Left renal cortex interstitium (tissue), 4 donors: ENCODE results near the gene SLC23A3. TPM values are rescaled to one million over a fixed set of nuclear protein-coding genes. Genes with fewer than 3 reads are reported as not detected.
A peak's percentile ranks its signal among the peaks of the same experiment; 100 is the strongest.

Source experiments
- DNase-seq, 4 donors: peaks; one replicate each; pipeline ENCODE4 v3.0.0-alpha.2; 2013; ENCODE audit warnings: low read depth in 4 of 4, low spot score in 2 of 4, missing footprints in 1 of 4
- polyA plus RNA-seq, 4 donors: library from polyadenylated mRNA; unstranded; fragments of 120-200 nt; gene quantifications; one replicate each; pipeline ENCODE4 v1.2.1, GENCODE V29; 2013; ENCODE audit not compliant: insufficient read length in 4 of 4

SLC23A3 gene
- polyA plus RNA-seq, 4 donors, result 10.8 to 30.1 (median 20.6) TPM

DNA sequence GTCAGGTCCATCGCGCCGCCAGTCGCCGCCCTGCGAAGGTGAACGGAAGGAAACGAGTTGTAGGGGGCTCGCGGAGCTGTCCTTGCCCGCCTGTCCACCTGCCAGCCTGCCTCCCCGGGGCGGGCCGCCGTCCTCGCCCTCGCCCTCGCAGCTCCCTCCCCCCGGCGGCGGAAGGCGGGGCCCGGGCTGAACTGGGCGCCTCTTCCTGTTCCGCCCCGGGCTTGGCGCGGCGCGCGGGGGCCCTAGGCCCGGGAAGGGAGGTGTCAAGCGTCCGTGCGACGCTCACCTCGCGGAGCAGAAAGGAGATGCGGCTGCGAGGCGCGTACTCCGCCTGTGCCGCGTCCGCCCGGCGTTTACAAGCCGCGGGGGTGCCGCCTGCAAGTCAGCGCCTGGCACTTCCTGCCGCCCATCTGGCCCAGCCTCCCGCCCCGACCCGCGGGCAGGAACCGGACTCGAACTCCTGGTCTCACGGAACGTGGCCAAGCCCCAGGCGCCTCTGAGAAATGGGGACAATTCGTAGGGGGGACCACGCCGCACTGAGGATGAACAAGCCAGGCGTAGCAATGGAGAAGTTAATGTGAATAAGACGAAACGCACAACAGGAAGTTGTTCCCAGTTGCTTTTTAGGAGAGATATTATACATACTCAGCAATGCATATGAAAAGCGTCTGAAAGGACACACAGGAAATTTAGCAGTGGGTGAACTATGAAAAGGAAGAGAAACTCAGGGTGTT is 7.2 kb upstream of the SLC23A3 start, which contains the start of gene CNPPD1:
TSS of gene CNPPD1 (minus strand) at position 108 of the 734 bp plus-strand sequence. CDS start at position 11, 97 bp downstream.
- peak in 3 of 4 donors; percentile 48 to 66 (median 61) for DNase-seq

- DNase-seq, result peak in 1 of 4 donors; percentile 21
These were observed 6.3 kb upstream of the SLC23A3 start for GRCh38 chr2:219175928-219176817.

GRCh38 chr2:219175486-219175885 is 5.7 kb upstream of the SLC23A3 start:
- no peak for DNase-seq

- no peak for DNase-seq
These were observed 5.0 kb upstream of the SLC23A3 start for GRCh38 chr2:219174801-219175200.

- no peak for DNase-seq
These were observed 4.3 kb upstream of the SLC23A3 start for GRCh38 chr2:219174146-219174545.

DNA sequence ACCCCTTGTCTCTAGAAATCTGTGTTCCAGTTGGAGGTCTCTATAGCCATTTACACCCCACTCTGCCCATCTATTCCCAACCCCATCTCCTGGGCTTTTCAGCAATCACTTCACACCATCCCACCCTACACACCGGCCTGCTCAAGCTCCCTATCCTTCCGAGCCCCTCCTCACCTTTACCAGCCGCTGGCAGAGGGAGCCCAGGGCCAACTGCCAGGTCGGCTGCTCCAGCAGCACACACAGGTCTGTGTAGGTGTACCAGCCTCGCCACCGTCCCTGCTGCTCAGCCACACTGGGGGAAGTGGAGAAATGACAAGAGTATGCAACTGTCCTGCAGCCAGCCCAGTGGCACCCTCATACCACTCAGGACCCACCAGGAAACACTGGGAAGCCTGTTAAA is 3.3 kb upstream of the SLC23A3 start:
- DNase-seq, result no peak

- no peak for DNase-seq
These were observed 2.7 kb upstream of the SLC23A3 start for GRCh38 chr2:219172231-219173154.

DNA sequence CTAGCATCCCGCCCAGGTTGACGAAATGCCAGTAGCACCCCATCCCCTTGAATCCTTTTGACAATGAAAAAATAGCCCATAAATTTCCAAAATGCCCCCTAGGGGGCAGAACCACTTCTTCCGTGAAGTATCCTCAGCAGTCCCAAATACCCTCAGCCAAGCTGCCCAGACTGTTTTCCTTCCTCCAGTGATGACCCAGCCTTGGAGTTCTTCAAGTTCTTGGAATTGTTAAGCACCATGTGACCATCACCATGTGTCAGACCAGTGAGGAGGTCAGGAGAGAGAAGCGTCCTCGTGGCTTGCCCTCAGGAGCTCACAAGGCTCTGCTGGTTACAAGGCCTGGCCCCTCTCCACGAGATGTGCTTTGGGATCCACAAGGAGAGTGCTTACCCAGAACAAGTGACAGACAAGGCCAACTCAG is 1.4 kb upstream of the SLC23A3 start:
- peak in 2 of 4 donors; percentile 8 to 31 for DNase-seq

GRCh38 chr2:219168932-219169331 is 897 bp downstream of the SLC23A3 start:
- no peak for DNase-seq

DNA sequence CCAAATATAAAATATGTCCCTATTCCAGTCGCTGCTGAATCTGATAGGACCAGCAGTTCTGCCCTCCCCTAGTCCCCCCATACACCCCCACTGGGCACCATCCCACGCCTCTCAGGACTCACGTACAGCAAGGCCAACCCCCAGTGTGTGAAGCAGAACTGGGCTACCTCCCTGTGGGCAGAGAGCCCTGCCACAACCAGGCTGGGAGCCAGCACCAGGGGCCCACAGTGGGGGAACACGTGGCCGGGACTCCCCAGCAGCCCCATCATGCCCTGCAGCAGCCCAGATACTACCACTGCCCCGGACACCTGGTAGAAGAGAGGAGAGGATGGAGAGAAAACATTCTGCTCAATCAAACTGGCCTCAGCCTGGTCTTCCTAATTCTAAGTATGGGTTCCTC is 1.3 kb downstream of the SLC23A3 start:
- DNase-seq, result no peak

GRCh38 chr2:219167997-219168396 is 1.8 kb downstream of the SLC23A3 start:
- DNase-seq, result no peak

DNA sequence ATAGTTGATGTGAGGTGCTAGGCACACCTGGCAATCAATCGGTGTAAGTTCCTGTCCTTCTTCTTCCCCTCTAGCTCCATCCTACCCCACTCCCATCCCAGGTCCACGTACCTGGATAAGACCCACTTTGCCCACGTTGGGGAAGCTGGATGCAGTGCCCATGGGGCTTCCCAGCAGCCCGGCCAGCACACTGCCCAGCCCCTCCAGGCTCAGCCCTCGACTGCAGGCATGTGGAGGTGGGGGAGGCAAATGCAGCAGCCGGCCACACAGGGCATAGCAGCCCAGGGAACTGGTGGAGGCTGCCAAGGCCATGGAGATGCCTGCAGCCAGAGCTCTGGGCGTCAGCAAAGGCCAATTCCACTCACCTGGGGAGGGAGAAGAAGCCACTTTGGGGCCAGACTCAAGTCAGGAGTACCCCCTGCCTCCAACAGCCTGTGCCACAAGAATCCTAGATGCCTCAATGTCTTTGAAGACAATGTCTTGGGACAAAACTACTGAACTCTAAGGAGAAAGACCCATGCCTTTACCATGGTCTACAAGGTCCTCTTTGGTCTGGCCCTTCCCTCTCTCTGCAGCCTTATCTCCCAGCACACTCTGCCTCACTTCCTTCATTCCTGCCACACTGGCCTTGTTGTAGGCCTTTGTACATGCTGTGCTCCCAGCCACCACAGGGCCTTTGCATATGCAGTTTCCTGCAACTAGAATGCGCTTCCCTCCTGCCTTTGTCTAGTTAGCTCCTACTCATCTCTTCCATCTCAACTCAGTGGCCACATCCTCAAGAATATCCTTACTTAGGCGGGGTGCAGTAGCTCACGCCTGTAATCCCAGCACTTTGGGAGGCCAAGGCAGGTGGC is 4.5 kb downstream of the SLC23A3 start:
- no peak for DNase-seq

- no peak for DNase-seq
These were observed 6.7 kb downstream of the SLC23A3 start for GRCh38 chr2:219163156-219163555.

DNA sequence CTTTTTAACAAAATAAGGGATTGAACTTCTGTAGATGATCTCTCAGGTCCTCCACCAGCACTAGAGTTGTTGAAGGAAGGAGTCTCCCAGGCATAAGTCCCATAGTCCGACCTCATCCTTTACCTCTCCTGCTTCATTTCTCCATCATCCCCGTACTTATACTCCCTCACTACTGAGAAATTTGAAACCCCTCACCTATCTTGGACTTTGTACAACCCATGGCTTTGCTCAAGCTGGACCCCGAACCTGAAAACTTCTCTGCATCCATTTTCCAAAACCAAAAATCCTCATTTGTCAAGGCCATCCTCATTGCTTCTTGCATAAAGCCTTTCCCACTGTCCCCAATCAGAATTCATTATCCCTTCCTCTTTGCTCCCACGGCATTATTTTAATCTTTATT is 8.7 kb downstream of the SLC23A3 start:
- no peak for DNase-seq

DNA sequence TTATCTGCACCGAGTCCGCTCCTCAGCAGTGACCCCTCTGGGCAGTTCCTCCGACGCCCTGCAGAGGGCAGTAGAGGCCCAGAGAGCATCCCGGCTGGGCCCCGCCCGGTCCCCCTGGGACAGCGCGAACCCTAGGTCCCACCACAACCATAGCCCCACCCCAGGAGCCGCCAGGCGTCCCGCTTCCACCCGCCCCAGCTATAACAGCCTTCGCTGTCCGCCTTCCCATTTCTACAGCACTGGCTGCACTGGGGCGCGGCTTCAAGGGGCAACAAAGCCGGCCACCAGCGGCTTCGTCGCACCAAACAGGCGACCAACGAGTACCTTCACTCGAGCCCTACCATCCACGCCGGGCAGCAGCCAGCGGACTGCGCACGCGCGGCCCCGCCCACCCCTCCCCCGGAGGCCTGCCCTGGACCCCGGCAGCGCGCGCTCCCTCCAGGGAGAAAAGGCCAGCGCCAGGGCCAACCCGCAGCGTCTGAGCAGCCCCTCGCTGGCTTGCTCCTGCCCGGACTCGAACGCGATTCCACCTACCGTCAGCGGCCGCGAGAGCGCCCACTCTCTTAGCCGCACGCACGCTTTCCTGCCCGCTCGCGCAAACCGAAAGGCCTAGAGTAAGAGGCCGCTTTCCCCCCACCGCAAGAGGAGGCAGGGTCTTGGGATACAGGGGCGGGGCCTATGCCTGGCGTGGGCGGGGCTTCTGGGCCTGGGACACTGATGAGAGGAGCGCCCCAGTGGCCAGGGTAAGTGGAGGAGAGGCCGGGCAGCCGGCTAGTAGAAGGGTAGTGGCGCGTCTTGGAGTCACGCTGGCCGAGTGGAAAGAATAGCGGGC is 9.4 kb downstream of the SLC23A3 start, which contains the start of gene NHEJ1:
TSS of gene NHEJ1 (minus strand) at position 630 of the 832 bp plus-strand sequence. CDS start 2,453 bp downstream, outside the sequence.
- peak in 3 of 4 donors; percentile 85 to 90 (median 89) for DNase-seq

GRCh38 chr2:219159771-219160185 is 10.1 kb downstream of the SLC23A3 start:
- DNase-seq, result no peak

DNA sequence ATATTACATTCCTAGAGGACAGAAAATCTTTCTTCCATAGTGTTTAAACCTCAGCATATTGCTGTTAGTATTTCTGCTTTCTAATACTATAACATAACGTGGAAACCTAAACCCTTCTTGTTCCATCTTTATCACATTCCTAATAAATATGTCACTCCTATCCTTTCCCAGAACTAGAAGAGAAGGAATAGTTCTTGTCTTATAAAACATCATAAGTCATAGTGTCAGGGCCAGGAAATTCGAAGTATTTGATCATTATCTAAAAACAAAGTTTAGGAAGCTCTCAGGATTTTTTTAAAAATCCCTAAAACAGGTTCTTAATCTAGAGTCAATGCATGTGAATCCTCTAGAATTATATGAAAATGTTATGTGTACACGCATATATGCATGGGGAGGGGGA is 11.2 kb downstream of the SLC23A3 start:
- no peak for DNase-seq

- no peak for DNase-seq
These were observed 11.8 kb downstream of the SLC23A3 start for GRCh38 chr2:219158025-219158424.
